Suppressor macrophage (primary cell): ENCODE results near the gene PARD3.
A peak's percentile ranks its signal among the peaks of the same experiment; 100 is the strongest.
"Not testable (repeated sequence)": the region's sequence is repeated elsewhere in the genome, so short reads cannot be mapped to it uniquely, and the experiment has no call there.

ENCODE experiments used
- DNase-seq, 4 experiments: peaks; one replicate each; pipeline ENCODE4 v3.0.0-alpha.2; 2020 to 2022

The PARD3 gene

GRCh38 chr10:34286136-34286739 is 528.9 kb downstream of the PARD3 start:
- DNase-seq, result no peak

- no peak for DNase-seq
These were observed 533.2 kb downstream of the PARD3 start for GRCh38 chr10:34281661-34282582.

GRCh38 chr10:34280599-34281374 is 534.3 kb downstream of the PARD3 start:
- peak in 1 of 4 experiments; percentile 1 for DNase-seq

GRCh38 chr10:34275626-34276130 is 539.4 kb downstream of the PARD3 start:
- no peak for DNase-seq

GRCh38 chr10:34274906-34275305 is 540.2 kb downstream of the PARD3 start:
- DNase-seq, result no peak

- no peak for DNase-seq
These were observed 541.8 kb downstream of the PARD3 start for GRCh38 chr10:34273340-34273739.

- no peak for DNase-seq
These were observed 542.8 kb downstream of the PARD3 start for GRCh38 chr10:34272316-34272715.

- not testable (repeated sequence) for DNase-seq
These were observed 546.7 kb downstream of the PARD3 start for GRCh38 chr10:34268410-34268809.

- peak in 1 of 4 experiments; percentile 1 for DNase-seq
These were observed 552.1 kb downstream of the PARD3 start for GRCh38 chr10:34262985-34263384.

- DNase-seq, result no peak
These were observed 554.2 kb downstream of the PARD3 start for GRCh38 chr10:34260904-34261303.

- DNase-seq, result no peak
These were observed 558.9 kb downstream of the PARD3 start for GRCh38 chr10:34256216-34256615.

GRCh38 chr10:34255035-34255434 is 560.1 kb downstream of the PARD3 start:
- DNase-seq, result no peak

- peak in 2 of 4 experiments; percentile 3 to 7 for DNase-seq
These were observed 560.5 kb downstream of the PARD3 start for GRCh38 chr10:34254596-34254995.

- no peak for DNase-seq
These were observed 563.0 kb downstream of the PARD3 start for GRCh38 chr10:34252111-34252510.

GRCh38 chr10:34251177-34251576 is 563.9 kb downstream of the PARD3 start:
- no peak for DNase-seq

- DNase-seq, result no peak
These were observed 564.4 kb downstream of the PARD3 start for GRCh38 chr10:34250722-34251121.

GRCh38 chr10:34249634-34250033 is 565.5 kb downstream of the PARD3 start:
- no peak for DNase-seq

GRCh38 chr10:34247560-34247959 is 567.5 kb downstream of the PARD3 start:
- DNase-seq, result no peak

- no peak for DNase-seq
These were observed 570.2 kb downstream of the PARD3 start for GRCh38 chr10:34244756-34245484.

- no peak for DNase-seq
These were observed 573.7 kb downstream of the PARD3 start for GRCh38 chr10:34241226-34242000.

GRCh38 chr10:34240039-34240438 is 575.1 kb downstream of the PARD3 start:
- no peak for DNase-seq
